ENCODE measurements around the gene ABCC1.

Gene ABCC1

DNA sequence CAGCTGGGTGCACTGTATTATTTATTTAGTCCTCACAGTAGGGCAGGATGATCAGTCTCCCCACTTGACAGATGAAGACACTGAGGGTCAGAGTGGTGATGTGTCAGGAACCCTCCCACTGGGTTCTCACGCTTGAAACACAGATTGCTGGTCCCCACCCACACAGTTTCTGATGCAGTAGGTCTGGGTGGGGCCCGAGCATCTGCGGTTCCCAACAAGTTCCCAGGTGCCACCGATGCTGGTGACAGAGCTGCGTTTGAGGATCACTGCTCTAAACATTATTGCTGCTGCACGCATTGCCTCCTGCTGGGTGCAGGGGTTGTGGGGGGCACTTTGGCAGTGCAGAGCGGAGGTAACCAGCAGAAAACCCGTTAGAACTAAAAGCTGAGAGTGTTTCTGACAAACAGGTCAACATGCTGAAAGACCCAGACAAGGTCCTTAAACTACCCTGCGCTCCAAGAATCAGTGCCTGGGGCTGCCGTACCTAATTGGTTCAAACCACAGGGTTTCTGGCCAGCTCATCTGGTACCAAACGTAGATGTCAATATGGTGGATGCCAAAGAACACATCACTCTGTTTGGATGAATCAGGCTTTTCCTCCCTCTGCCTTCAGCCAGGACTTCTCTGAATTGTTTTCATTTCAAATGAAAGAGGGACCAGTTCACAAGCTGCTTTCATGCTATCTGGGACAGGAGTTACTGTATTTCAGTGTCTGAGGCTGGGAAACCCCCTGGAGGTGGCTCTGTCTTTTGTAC is 76.0 kb downstream of the ABCC1 start:
- H3K27ac ChIP-seq = peak overlapping the region; percentile 88

DNA sequence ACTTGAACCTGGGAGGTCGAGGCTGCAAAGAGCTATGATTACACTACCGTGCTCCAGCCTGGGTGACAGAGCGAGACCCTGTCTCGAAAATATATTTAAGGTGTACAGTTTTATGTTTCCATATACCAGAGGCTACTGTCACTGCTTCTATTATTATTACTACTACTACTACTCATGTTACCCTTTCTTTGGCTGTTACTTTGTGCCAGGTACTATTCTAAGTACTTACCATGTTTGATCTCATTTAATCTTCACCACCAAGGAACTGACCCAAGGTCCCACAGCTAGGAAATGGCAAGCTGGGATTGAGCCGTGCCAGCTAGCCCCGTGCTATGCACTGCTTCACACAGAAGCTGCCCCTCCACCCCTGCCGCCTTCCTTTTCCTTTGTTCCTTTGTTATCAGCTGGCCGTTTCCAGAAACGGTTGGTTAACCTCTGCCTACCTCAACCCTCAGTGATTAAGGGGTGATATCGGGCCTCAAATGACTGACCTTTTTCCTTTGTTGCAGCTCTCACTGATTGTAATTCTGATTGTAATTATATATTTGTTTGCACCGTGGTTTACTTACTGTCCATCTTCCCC is 78.4 kb downstream of the ABCC1 start:
- H3K27ac ChIP-seq = peak overlapping the region; percentile 88
- no peak for TF ChIP-seq ZFX (IDR thresholded peaks at IDR 0.05)

More for the DNA sequence above, 76.0 kb downstream of the ABCC1 start:
- TF ChIP-seq, protein P1, sequence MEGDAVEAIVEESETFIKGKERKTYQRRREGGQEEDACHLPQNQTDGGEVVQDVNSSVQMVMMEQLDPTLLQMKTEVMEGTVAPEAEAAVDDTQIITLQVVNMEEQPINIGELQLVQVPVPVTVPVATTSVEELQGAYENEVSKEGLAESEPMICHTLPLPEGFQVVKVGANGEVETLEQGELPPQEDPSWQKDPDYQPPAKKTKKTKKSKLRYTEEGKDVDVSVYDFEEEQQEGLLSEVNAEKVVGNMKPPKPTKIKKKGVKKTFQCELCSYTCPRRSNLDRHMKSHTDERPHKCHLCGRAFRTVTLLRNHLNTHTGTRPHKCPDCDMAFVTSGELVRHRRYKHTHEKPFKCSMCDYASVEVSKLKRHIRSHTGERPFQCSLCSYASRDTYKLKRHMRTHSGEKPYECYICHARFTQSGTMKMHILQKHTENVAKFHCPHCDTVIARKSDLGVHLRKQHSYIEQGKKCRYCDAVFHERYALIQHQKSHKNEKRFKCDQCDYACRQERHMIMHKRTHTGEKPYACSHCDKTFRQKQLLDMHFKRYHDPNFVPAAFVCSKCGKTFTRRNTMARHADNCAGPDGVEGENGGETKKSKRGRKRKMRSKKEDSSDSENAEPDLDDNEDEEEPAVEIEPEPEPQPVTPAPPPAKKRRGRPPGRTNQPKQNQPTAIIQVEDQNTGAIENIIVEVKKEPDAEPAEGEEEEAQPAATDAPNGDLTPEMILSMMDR (conservative IDR thresholded peaks at IDR 0.05) = no peak
- TF ChIP-seq ZFX (IDR thresholded peaks at IDR 0.05) = no peak

DNA sequence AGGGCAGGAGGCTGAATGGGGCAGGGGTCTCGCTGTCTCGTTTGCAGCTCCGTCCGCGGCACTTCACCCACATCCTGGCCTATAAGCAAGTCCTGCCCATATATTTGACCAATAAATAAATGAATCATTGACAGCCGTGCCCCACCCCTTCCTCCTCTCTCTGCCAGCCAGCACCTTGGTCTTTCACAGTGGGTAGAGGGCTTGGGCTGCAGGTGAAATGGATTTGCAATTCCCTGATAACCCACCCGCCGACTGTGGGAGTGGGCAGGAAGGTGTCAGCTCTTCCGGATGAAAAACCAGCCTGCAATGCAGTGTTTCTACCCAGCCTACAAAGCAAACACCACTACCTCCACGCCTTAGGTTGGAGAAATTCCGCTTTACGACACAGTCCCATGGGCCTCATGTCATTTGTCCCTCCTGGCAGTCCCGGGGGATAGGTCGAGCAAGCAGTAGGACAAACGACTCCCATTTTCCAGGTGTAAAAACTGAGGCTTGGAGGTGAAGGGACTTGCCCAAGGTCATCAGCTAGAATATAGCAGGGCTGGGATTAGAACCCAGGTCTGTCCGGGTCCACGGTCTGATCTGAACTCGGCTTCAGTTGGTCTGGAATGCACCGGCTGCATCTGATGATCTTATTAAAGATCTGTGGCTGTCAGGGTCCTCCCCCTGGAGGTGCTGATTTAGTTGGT is 79.0 kb downstream of the ABCC1 start:
- peak overlapping the region; percentile 88 for H3K27ac ChIP-seq
- TF ChIP-seq, protein P1 (conservative IDR thresholded peaks at IDR 0.05) = no peak
- no peak for TF ChIP-seq ZFX (IDR thresholded peaks at IDR 0.05)

DNA sequence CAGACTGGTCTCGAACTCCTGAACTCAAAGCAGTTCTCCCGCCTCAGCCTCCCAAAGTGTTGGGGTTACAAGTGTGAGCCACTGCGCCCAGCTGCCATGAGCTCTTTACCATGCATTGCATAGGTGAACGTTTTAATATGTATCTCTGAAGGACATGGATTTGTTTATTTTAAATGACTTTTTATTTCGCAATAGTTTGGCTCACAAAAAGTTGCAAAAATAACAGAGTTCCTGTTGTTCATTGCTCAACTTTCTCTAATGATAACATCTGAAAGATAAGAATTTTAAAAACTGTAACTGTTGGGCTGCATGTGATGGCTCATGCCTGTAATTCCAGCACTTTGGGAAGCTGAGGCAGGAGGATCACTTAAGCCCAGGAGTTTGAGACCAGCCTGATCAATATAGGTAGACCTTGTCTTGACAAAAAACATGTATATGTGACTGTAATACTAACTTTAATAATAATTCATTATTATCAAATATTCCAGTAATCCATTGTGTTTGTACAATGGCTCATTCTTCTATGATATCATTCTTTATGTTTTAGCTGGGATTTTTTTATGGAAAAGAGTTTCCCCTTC is 80.1 kb downstream of the ABCC1 start:
- no peak for TF ChIP-seq ZFX (IDR thresholded peaks at IDR 0.05)
- TF ChIP-seq, protein P1 (conservative IDR thresholded peaks at IDR 0.05) = no peak
- H3K27ac ChIP-seq = peak overlapping the region; percentile 88

DNA sequence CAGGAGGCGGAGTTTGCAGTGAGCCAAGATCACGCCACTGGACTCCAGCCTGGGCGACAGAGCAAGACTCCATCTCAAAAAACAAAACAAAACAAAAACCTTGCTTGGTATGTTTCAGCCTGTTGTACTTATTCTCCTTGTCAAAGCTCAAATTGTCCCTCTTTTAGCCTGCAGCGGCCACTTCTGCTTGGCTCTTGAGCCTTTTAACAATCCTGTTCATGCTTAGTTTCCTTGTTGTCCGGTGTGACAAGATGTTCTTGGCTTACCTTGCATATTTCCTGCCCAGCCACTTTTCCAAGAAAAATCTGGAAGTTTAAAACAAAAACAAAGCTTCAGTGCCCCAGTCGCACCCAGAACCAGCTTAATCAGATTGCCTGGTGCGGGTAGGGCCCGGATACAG is 81.0 kb downstream of the ABCC1 start:
- H3K27ac ChIP-seq = peak overlapping the region; percentile 88
- no peak for TF ChIP-seq ZFX (IDR thresholded peaks at IDR 0.05)
- TF ChIP-seq, protein P1 (conservative IDR thresholded peaks at IDR 0.05) = no peak

DNA sequence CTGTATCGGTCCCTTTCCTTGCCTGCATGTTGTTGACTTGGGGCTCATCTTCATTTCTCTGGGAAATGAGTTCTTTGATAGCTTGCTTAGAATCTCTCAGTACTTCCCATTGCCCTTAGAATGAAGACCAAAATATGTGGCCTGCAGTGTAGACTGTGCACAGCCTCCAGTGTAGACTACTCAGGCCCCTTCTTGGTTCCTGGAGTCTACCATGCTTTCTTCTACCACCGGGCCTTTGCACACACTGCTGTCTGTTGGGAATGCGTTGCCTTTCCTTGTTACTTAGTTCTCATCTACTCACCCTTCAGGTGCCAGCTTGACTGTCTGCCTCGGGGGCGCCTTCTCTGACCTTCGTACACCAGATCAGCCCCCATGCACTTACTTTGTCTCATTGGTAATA is 82.0 kb downstream of the ABCC1 start:
- H3K27ac ChIP-seq = peak overlapping the region; percentile 88

DNA sequence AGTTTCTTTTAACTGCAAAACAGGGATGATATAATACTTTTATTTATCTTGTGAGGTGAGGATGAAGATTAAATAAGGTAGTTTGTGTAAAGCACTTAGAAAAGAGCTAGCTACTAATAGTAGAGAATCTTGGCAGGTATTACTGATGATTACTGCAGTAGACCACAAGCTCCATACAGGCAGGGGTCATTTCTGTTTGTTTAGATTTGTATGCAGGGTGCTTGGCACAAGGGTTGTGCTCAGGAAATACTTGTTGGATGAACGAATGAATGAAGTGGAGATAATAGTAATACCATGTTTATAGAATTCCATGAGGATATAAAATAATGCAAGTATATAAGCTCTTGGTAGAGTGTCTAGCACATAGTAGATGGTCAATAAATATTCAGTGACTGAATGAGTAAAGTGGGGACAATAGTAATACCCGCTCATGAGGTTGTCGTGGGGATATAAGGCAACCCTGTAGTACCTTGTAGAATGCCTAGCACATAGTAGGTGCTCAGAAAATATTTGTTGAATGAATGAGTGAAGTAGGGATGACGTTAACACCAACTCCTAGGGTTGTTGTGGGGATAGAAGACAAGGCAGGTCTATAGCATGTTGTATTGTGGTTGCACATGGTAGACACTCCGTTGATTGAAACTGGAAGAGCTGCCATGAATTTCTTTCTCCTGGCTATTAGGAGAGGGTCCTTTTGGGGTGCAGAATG is 83.0 kb downstream of the ABCC1 start:
- TF ChIP-seq, protein P1 (conservative IDR thresholded peaks at IDR 0.05) = no peak
- no peak for TF ChIP-seq ZFX (IDR thresholded peaks at IDR 0.05)

More for the DNA sequence above, 82.0 kb downstream of the ABCC1 start:
- no peak for TF ChIP-seq ZFX (IDR thresholded peaks at IDR 0.05)
- TF ChIP-seq, protein P1 (conservative IDR thresholded peaks at IDR 0.05) = no peak

More for the DNA sequence above, 83.0 kb downstream of the ABCC1 start:
- H3K27ac ChIP-seq = peak overlapping the region; percentile 100
